ENCODE measurements around the gene FAM117B.
"Not testable (repeated sequence)": the region's sequence is repeated elsewhere in the genome, so short reads cannot be mapped to it uniquely, and the experiment has no call there.

The FAM117B gene

GRCh38 chr2:202638721-202639120, 4.0 kb downstream of the FAM117B start:
- no peak for DNase-seq (ENCODE audit: low read depth)

- DNase-seq (ENCODE audit: low read depth) = no peak
Observed at GRCh38 chr2:202639231-202639630, 4.5 kb downstream of the FAM117B start.

GRCh38 chr2:202642567-202642966, 7.8 kb downstream of the FAM117B start:
- DNase-seq (ENCODE audit: low read depth) = no peak

- DNase-seq (ENCODE audit: low read depth) = no peak
Observed at GRCh38 chr2:202643012-202643858, 8.5 kb downstream of the FAM117B start.

GRCh38 chr2:202652119-202652518, 17.4 kb downstream of the FAM117B start:
- no peak for DNase-seq (ENCODE audit: low read depth)

- DNase-seq (ENCODE audit: low read depth) = no peak
Observed at GRCh38 chr2:202653890-202654289, 19.1 kb downstream of the FAM117B start.

GRCh38 chr2:202657876-202658275, 23.1 kb downstream of the FAM117B start:
- DNase-seq (ENCODE audit: low read depth) = no peak

GRCh38 chr2:202660796-202661195, 26.0 kb downstream of the FAM117B start:
- no peak for DNase-seq (ENCODE audit: low read depth)

- no peak for DNase-seq (ENCODE audit: low read depth)
Observed at GRCh38 chr2:202669841-202670240, 35.1 kb downstream of the FAM117B start.

GRCh38 chr2:202671317-202672035, 36.7 kb downstream of the FAM117B start:
- DNase-seq (ENCODE audit: low read depth) = no peak

- not testable (repeated sequence) for DNase-seq (ENCODE audit: low read depth)
Observed at GRCh38 chr2:202675097-202675496, 40.3 kb downstream of the FAM117B start.

- DNase-seq (ENCODE audit: low read depth) = no peak
Observed at GRCh38 chr2:202679980-202680379, 45.2 kb downstream of the FAM117B start.

GRCh38 chr2:202680512-202680911, 45.7 kb downstream of the FAM117B start:
- DNase-seq (ENCODE audit: low read depth) = no peak

- DNase-seq (ENCODE audit: low read depth) = no peak
Observed at GRCh38 chr2:202681688-202682205, 47.0 kb downstream of the FAM117B start.

GRCh38 chr2:202682274-202682673, 47.5 kb downstream of the FAM117B start:
- DNase-seq (ENCODE audit: low read depth) = no peak

GRCh38 chr2:202687276-202687675, 52.5 kb downstream of the FAM117B start:
- DNase-seq (ENCODE audit: low read depth) = no peak

GRCh38 chr2:202689459-202689858, 54.7 kb downstream of the FAM117B start:
- no peak for DNase-seq (ENCODE audit: low read depth)

GRCh38 chr2:202689898-202690297, 55.1 kb downstream of the FAM117B start:
- no peak for DNase-seq (ENCODE audit: low read depth)

GRCh38 chr2:202690321-202690900, 55.6 kb downstream of the FAM117B start:
- no peak for DNase-seq (ENCODE audit: low read depth)

- DNase-seq (ENCODE audit: low read depth) = no peak
Observed at GRCh38 chr2:202693503-202693902, 58.7 kb downstream of the FAM117B start.

GRCh38 chr2:202695166-202695565, 60.4 kb downstream of the FAM117B start:
- DNase-seq (ENCODE audit: low read depth) = no peak

- DNase-seq (ENCODE audit: low read depth) = no peak
Observed at GRCh38 chr2:202700075-202700901, 65.5 kb downstream of the FAM117B start.
